GM18873 (cell line): ENCODE measurements around the gene COBLL1.

Experiments used
- ATAC-seq: cut with Tn5 transposase; IDR thresholded peaks from one replicate; pipeline ENCODE4 v1.9.1; 2021; ENCODE audit warnings: mild to moderate bottlenecking, moderate library complexity, moderate number of reproducible peaks; ENCODE audit not compliant: unreplicated experiment, low FRiP score

COBLL1 gene

DNA sequence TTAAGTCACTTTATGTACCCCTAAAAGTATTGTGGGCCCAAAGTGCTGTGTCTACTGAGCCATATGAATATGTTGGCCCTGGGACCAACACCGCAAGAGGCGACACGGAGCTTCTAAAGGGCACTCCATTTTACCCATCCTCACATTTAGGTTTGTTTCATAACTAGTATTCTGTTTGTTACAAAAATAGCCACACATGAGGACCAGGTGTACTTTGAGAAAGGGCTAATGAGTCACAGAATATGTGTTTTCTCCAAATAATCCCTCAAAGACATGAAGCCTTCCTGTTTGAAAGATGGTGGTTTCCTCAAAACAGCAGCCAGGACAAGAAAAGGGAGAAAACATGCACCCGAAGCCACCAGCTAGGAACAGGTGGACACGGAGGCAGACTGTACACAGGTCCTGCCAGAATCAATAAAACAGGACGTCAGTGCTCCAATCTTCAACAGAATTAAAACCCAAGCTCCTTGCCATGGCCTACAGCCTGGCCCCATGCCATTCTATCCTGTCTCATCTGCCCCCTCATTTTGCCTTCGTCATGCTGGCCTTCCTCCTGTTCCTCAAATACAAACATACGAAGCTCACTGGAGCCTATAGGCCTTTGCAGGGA, 198.6 kb downstream of the COBLL1 start:
- ATAC-seq, result no peak

DNA sequence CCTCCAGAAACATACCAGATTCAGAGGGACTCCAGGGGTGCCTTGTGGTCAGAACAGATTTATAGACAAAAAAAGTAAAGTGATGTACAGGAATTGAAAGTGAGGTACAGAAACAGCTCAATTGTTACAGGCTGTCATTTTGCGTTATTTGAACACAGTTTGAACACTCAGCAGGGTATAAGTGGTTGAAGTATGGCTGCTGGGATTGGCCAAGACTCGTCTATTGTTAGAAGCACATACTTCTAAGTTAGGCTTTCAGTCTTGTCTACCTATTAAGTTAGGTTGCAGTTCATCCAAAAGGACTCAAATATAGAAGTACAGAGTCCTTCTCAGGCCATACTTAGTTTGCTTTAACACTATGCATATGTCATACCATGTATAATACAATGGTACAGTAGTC, 199.4 kb downstream of the COBLL1 start:
- no peak for ATAC-seq
